Left forelimb (tissue), 1 donor: ENCODE results near the gene LITAF.
"Not testable (repeated sequence)": the region's sequence is repeated elsewhere in the genome, so short reads cannot be mapped to it uniquely, and the experiment has no call there.

ENCODE experiments used
- DNase-seq: peaks from one replicate; pipeline ENCODE4 v3.0.0-alpha.2; 2018; ENCODE audit warnings: low spot score

Gene LITAF

DNA sequence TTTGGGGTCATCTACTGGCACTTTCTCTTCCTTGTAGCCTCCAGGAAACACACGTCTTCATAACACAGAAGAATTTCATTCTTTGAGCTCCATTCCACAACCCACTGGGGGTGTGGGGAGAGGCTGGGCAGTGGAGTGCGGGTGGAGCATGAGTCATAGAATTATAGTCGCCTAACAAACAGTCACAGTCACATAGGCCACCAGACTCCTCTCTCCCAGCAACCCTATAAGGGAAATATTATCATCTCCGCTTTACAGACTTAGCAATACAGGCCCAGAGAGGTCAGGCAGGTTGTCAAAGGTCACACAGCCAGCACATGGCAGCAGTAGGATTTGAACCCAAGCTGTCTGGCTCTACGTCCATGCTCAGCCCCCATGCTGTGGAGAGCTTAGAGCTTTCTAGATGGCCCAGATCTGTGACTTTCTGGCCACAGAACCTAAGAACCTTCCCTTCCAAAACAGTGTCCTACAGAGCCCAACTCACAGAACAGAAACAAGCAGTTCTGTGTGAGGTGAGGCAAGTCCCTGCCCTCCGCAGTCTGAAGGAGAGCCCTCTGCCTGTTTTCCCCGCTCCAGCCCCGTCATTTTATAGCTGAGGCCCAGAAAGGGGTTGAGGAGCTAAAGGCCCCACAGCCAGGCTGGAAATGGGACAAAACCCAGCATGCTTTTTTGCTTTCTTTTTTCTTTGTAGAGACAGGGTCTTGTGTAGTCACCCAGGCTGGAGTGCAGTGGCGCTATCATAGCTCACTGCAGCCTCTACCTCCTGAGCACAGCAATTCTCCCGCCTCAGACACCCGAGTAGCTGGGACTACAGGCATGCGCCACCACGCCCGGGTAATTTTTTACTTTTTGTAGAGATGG lies 10.7 kb upstream of the LITAF start:
- no peak for DNase-seq

DNA sequence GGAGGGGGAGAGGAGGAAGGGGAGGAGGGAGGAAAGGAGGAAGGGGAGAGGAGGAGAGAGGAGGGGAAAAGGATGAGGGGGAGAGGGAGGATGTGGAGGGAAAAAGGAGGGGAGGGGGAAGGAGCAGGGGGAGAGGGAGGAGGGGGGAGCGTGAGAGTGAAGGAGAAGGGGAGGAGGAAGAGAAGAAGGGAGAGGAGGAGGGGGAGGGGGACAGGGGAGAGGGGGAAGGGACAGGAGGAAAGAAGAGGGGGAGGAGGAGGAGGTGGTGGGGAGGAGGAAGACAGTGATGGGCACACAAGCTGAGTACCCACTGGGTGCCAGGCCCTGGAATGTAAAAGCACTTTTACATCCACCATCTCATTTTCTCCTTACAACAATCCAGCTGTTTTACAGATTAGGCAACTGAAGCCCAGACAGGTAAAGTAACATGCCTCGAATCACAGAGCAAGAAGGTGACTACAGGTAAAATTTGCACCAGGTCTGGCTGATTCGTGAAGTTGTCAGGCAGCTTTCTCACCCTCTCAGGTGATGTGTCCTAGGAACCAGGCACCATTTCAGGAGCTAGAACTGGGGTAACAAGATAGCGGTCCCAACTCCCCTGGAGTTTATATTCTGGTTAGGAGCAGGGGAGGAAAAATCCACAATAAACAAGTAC lies 10.0 kb upstream of the LITAF start:
- no peak for DNase-seq

DNA sequence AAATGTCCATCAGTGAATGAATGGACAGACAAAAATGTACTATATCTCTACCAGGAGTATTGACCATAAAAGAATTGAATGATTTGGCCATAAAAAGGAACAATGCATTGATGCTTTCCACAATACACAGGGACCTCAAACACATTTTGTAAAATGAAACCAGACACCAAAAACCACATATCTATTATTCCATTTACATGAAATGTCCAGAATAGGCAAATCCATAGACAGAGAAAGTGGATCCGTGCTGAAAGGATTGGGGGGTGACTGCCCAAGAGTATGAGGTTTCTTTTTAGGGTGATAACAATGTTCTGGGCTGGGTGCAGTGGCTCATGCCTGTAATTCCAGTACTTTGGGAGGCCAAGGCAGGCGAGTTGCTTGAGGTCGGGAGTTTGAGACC lies 6.9 kb upstream of the LITAF start:
- DNase-seq = no peak

DNA sequence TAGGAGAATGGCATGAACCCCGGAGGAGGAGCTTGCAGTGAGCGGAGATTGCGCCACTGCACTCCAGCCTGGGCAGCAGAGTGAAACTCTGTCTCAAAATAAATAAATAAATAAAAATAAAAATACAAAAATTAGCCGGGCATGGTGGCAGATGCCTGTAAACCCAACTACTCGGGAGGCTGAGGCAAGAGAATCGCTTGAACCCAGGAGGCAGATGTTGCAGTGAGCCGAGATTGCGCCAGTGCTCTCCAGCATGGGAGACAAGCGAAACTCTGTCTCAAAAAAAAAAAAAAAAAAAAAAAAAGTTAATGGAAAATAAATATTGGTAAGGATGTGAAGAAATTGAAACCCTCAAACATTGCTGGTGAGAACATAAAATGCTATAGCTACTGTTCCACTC lies 6.4 kb upstream of the LITAF start:
- not testable (repeated sequence) for DNase-seq

DNA sequence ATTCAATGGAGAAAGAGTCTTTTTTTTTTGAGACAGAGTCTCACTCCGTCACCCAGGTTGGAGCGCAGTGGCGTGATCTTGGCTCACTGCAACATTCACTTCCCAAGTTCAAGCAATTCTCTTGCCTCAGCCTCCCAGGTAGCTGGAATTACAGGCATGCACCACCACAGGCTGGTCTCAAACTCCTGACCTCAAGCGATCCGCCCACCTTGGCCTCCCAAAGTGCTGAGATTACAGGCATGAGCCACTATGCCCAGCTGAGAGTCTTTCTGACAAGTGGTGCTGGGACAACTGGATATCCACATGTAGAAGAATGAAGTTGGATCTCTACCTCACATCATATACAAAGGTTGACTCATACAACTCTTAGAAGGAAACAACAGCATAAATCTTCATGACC lies 4.9 kb upstream of the LITAF start:
- not testable (repeated sequence) for DNase-seq

DNA sequence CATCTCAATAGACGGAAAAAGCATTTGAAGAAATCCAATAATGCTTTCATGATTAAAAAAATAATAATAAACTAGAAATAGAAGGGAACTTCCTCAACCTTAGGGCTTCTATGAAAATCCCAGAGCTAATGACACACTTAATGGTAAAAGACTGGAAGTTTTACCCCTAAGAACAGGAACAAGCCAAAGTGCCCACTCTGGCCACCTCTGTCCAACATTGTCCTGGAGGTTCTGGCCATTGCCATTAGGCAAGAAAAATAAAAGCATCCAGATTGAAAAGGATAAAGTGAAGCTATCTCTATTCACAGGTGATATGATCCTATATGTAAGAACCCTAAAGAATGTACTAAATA lies 2.5 kb upstream of the LITAF start:
- DNase-seq = no peak

DNA sequence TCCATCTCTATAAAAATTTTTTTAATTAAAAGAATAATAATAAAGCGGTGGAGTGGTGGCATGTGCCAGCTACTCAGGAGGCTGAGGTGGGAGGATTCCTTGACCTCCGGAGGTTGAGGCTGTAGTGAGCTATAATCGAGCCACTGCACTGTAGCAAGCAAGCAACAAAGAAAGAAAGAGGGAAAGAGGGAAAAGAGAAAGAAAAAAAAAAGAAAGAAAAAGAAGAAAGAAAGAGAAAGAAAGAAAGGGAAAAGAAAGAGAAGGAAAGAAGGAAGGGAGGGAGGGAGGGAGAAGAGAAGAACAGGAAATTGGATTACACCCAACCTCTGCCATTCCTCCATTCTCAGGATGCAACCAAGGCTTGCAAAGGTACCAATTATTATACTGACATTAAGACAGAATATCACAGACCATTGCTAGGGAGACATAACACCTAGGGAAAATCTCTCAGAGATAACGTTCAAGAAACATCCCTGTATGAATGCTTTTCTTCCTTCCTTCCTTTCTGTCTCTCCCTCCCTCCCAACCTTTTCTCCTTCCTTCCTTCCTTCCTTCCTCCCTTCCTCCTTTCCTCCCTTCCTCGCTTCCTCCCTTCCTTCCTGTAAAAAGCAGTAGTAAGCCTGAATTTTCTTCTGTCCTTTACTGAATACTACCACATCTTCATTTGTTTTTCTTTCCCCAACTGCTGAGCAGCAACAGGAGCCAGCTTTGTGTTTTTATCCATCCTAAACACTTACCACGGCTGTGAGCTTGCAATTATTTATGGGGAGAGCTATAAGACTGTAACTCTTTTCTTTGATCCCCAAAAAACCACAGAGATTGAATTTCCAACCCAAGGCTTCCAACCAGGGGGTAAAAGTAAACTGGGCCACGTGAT lies 1.8 kb upstream of the LITAF start:
- no peak for DNase-seq

DNA sequence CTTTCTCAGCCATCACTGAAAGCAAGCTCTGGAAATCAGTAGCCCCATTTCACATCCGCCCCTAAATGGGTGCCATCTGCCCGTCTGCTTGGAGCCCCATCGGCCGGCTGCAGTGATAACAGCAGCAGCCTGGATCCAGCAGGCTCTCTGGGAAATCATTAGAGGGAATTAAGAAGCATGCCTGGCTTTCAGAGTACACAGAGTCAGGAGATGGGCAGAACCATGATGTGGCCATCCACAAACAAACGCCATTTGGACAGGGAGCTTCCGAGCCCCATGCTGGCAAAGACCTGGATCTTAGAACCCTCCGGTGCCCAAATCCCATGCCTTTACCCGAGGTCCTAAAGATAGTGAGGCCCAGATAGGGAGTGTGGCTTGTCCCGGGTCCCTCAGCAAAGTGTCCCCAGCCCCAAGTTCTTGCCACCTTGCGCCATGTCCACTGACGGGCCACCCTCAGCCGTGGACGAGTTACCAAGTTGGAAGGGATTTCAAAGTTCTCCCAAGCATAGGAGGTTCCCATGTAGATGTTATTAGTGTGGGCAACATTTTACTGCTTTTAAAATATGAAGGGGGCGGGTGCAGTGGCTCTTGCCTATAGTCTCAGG lies 1.0 kb upstream of the LITAF start:
- no peak for DNase-seq

DNA sequence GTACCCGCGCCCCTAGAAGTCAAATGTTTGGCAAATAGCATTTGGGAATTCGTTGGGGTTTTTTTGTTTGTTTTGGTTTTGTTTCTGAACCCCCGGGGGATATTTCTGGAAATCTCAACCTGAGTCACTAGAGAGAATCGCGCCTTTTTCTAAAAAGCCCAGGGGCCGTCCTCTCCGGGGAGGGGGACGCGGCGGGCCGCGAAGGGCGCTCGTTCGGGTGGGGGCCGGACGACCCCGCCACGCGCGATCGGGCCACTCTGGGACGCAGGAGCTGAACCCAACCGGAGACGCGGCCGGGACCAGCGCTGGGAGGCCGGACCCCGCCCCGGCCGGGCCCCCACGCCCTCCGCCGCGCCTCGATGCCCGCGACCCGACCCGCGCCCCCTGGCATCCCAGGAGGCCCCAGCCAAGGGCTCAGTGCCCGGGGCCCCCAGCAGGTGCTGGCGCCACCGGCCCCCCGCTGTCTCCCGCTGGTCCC lies 302 bp downstream of the LITAF start:
- no peak for DNase-seq

DNA sequence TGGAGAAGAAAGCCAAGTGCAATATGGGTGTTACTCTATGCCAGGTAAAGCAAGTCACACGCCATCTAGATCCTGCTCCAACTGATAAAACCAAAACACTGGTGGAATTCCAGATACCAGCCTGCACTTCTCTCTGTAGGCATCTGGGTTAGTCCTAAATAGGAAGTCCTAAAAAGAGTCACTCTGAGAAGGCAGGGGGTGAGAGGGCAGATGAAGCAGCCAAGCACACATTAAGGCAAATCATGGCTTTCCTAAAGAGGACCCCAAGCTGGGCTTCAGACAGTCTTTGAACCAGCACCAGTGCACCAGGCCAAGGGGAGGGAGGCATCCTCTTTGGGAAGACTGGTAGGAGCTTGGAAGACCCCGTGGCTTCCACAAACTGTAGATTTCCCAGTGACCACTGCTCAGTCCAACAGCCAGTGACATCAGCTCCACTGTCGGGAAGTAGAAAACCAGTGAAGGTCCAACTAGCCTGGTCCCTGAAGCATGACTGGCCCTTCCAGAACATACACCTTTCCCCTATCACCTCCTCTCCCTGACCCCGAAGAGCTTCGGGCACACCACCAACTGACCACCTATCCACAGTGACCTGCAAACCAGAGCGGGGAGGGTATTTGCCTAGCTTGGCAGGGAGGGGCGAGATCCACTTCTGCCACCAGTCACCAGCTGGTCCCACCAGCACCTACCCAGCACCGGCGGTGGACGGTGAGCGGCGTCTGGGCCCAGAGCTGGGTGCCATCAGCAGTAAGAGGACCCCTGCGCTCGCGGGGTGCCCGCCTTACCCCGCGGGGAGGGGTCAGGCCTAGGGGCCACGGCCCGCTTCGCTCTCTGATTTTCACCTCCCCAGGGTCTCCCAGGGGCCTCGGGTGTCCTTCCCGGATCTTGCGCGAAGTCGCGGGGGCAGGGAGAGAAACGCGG lies 1.0 kb downstream of the LITAF start:
- DNase-seq = no peak

DNA sequence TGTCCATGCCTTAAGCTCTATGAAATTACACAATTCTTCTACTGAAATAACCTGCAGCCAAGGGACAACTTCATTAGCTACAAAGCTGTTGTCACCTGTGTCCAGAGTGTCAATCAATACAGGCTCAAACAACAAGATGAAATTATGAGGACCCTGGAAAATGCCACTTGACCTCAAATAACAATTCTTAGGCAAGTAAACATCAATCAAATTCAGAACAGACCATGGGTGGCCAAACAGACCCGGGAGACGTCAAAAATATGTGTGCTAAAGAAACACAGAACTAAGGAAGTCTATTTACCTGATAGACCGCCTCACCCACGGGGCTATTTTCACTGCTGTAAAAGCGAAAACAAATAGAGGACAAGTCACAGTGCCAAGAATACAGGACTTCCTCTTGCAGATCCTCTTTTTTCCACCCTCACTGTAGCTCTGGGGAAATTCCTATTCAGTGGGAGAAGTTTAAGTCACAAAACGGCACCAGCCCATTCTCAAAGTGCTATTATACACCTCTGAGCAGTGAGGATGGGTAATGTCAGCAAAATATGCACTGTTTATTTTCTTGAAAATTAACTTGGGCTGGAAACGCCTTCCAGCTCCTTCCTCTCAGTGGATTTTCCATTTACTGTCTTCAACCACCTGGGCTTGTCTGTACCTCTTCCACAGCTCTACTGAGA lies 2.7 kb downstream of the LITAF start:
- DNase-seq = no peak

DNA sequence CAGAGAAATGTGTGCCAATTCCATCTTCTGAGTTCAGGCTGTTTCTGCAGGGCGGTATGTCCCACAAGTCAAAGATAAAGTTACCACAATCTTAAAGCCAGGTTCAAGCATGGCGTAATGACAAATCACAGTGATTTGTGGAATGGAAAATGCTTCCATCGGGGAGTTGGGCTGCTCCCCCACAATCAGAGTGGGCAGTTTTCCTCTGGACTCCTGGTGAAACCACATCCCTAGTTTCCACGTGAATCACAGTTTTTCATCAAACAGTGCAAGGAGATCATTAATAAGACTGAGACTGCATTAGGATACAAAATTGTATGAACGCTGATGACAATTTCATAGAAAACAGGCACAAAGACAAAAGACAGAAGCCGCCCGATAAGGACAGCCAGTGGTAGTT lies 3.6 kb downstream of the LITAF start:
- DNase-seq = no peak

DNA sequence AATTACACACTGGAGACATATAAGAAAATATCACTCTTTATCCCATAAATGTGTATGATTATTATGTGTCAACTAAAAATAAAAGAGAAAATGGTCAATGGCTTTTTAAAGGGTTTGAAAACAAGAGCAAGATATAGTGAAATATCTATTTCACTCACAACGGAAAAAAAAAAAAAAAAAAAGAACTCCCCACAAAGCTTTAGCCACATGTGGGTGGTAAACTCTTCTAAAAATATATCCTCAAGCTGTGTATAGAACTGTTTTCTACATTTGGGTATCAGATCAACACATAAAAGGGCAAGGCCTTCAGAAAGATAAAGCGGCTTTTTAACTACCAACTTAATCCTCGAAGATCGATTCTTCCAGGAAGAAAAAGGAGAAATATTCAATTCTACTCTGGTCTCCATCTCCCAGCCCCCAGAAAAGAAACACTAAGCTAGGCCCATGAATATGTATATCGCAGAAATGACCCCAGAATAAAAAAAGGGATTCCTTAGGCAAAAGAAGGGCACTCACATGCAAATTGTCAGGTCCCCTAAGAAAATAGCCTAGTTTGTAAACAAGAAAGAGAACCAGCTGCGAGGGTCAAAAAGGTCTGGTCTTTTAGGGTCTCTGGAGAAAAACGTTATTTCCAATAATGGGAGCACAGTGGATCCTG lies 4.4 kb downstream of the LITAF start:
- no peak for DNase-seq

DNA sequence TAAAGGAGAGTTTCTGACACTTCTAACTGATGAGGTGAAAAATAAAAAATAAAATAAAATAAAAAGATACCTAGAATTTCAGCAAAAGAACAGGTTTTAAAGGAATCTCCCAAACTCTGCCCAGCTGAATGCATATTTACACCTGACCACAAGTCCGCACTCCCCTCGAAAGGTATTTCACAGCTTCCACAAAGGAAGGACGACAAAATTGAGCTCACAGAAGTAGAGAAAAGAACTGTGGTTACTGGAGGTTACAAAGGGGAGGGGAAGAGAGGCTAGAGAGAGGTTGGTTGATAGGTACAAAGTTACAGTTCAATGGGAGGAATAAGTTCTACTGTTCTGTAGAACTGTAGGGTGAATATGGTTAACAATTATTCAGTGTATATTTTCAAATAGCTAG lies 5.0 kb downstream of the LITAF start:
- DNase-seq = no peak

DNA sequence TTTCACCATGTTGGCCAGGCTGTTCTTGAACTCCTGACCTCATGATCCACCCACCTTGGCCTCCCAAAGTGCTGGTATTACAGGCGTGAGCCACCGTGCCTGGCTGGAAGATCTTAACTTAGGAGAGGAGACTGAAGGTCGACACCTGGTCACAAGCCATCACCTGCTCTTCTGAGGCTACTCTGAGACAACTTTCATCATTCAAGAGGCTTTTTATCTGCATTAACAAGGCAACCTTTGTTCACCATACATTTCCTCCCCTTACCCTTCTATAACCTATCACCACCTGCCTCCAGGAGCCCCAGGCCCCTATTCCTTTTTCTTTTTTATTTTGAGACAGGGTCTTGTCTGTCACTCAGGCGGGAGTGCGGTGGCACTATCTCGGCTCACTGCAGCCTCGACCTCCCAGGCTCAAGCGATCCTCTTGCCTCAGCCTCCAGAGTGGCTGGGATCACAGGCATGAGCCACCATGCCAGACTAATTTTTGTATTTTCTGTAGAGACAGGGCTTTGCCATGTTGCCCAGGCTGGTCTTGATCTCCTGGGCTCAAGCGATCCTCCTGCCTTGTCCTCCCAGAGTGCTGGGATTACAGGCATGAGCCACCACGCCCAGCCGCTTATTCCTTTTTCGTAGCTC lies 6.2 kb downstream of the LITAF start:
- DNase-seq = no peak

DNA sequence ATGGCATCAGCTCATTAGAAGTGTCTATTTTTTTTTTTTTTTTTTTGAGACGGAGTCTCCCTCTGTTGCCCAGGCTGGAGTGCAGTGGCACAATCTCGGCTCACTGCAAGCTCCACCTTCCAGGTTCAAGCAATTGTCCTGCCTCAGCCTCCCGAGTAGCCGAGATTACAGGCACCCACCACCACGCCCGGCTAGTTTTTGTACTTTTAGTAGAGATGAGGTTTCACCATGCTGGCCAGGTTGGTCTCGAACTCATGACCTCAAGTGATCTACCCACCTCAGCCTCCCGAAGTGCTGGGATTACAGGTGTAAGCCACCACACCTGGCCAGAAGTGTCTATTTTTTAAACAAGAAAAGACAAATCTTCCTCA lies 9.4 kb downstream of the LITAF start:
- DNase-seq = not testable (repeated sequence)

DNA sequence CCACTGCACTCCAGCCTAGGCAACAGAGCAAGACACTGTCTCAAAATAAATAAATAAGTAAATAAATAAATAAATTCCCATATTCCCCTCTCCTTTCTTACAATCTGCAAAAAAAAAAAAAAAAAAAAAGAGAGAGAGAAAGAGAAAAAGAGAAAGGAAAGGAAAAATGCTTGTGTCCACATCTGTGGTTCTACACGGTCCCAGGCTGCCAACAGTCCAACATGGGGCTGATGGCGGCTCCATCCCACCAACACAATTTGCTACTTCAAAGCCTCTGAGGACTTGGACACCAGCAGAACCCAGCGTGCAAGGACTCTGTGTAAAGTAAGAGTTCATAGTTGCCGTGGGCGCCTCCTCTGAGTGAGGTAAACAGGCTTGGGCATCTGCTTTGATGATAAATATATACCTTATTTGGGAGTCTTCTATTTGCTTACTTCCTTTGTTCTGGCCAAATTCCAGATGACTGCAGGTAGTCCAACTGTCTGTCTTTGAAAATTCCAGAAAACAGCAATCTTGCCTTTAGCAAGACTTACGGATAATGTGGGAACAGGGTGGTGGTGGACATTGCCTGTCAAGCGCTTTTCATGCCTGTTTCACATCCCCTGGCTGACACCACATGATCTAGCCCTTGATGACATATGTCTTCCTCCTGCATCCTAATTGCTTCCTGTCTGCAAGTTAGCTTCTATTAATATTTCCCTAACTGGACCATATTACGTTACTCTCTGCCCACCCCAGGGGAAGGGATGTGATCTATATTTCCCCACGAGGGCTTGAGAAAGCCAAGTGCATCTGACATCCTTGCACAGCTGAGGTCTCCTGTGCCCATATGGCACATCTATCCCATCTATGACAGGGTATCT lies 10.1 kb downstream of the LITAF start:
- no peak for DNase-seq

DNA sequence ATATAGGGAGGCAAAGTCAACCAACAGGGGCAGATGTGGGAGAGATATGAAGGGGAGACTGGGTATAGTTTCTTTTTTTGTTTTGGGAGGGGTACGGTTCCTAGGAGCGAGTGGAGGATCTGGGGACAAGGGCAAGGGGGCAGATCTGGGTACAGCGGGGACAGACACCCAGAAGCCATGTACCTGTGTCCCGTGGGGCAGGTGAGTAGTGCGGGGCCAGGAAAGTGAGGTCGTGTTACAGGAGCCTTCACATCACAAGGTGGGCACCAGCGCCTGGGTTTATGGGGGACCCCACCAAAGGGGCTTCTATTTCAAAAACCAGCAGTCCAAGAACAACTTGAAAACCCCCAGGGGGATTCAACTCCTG lies 11.5 kb downstream of the LITAF start:
- no peak for DNase-seq
